Stimulated activated CD4-positive, alpha-beta T cell treated with anti-CD3 and anti-CD28 coated beads, Interleukin-4, amount 100 ng/mL, for 1 hour (primary cell): ENCODE results near the gene KCMF1.

Source experiments
- DNase-seq: peaks from one replicate; pipeline ENCODE4 v3.0.0-alpha.2; 2020

The KCMF1 gene

DNA sequence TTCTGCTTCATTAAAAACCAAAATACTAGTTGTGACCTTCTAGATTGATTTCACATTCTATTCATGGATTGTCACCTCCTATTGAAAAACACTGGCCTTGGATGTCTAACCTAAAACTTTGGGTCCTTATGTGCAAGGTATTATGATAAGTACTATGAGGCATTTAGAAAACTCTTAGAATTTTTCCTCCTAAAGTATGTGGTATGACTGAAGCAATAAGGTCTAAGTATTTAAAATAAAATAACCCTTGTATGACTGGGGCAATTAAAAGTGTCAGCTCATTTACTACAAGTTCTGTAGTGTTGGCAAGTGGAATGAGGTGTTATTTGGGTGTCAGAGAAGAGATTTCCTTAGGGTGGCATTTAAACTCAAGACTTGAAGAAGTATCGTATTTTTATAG is 15.1 kb downstream of the KCMF1 start:
- DNase-seq = no peak

DNA sequence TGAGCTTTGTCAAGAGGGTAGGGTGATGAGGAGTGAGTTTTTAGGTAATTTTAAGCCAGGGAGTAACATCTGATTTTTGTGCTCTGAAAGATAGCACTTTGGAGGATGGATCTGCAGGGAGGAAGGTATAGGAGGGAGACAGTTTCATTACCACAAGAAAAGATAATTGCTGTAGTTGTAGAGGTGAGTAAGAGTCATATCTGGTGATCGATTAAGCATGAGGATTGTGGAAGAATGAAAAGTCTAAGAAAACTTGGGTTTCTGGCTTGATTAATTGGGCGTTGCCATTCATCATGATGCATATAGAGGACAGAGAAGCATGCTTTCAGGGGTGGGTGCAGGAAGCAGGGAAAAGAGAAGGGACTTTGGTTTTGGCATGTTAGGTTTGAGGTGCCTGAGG is 18.5 kb downstream of the KCMF1 start:
- DNase-seq = no peak

DNA sequence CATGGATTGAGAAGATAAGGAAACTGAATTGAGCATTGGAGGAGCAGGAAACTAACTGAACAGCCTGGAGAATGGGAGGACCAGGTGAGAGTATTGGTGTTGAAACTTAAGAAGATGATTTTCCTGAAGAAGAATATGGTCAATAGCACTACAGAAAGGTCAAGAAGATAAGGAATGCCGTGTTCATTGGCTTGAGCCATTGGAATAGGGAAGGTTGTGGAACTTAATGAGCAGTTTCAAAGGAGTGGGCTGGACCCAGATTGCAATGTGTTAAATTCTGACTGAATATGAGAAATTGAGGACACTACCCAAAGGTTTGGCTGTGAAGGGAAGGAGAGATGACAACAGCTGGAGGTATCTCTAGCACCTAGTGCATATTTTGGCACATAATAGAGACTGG is 19.0 kb downstream of the KCMF1 start:
- no peak for DNase-seq

DNA sequence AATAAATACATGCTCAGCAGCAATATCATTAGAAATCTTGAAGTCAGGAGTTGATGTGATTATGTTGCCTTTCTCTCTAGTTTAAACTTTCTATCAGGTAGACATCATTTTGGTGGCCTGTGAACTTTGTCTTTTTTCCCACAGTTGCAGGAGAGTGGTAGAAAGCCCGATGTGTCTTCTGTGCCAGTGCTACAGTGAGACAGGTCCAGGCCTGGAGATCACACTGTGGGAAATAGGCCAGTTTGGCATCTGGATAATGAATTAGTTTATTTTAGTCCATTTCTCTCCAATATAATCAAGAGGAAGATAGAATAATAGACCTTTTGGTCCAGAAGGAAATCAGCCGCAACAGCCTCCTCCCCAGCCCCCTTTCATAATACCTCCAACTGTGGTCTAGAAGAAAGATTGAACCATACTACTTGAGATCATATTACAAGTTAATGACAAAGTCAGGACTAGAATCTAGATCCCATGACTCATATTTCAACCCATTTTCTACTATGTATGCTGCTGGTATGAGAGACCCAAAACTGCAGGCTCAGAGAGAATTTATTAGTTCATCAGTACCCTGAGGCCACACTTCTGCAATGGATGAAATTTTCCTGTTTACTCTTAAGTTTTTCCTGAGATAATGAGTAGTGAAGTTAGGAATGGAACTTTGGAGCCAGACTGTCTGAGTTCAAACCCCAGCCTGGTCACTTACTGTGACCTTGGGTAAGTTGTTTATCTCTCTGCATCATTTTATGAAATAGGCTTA is 20.6 kb downstream of the KCMF1 start:
- DNase-seq = no peak

DNA sequence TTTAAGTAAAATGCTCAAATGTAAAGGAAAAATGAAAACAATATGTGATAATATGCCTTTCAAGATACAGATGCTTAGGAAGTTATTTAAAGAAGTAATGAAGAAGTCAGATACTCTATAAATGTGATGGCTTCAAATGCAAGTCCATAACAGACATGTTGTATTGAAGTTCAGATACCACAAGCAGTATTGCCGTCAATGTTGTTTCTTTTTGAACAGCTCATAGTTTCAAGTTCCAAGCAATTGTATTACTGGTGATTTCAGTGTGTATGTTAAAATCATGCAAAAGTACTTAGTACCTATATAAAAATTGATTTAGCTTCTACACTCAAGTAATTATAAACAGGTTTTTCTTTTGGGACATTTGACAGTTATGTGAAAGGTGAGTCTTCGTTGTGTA is 24.9 kb downstream of the KCMF1 start:
- no peak for DNase-seq

DNA sequence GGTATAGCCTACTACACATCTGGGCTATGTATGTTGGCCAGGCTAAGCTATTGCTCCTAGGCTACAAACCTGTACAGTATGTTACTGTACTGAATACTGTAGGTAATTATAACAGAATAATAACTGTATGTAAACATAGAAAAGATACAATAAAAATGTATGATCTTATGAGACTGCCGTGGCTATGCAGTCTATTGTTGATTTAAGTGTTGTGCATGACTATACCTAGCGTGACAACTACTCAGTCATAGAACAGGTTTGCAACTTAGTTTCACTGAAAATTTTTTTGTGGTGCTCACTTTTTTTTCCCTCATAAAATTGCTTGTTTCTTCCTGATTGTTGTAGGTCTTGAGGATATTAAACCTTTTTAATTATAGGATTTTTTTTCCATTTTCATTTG is 25.9 kb downstream of the KCMF1 start:
- DNase-seq = no peak

DNA sequence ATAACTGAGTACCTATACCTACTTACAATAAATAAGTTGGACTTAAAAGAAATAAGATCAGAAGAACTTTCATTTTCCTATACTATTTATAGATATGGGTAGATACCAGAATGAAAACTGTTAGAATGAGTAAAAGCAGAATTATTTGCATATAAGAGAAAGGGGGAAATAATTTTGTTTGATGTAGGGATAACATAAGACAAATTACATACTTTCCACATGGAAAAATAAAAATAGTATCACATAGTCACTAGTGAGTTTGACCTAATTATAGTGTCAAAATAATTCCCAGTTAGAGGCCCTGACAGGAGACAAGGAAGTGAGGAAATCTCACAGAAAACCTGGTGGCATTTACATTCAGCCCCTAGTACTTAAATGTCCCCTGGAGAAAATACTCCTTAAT is 28.6 kb downstream of the KCMF1 start:
- no peak for DNase-seq

DNA sequence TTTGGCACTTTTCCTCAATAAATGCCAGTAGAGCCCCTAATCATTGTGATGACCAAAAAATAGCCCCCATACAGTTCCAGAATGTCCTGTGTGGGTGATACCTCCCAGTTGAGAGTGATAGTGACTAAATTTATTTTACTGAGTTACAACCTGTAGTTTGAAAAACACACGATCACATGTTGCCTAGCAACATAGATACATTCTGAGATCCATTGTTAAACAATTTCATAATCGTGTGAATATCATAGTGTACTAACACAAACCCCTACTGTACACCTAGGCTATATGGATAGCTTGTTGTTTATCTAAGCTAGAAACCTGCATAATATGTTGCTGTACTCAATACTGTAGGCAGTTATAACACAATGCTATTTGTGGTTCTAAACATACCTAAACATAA is 30.6 kb downstream of the KCMF1 start:
- DNase-seq = no peak

DNA sequence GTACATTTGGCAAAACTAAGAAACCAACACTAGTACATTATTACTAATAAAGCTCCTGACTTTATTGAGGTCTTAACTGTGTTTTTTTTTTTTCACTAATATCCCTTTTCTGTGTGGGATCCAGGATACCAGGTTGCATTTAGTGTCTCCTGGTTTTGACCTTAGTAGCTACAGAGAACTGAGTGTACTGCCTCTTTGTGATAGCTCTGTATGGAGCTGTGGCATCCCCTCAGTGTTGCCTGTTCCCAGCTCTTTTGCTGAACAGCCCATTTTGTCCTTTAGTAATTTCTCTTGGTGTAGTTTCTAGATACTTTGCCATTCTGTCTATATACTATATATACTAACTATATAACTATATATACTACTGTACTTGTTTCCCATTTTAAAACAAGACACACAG is 31.6 kb downstream of the KCMF1 start:
- DNase-seq = no peak

DNA sequence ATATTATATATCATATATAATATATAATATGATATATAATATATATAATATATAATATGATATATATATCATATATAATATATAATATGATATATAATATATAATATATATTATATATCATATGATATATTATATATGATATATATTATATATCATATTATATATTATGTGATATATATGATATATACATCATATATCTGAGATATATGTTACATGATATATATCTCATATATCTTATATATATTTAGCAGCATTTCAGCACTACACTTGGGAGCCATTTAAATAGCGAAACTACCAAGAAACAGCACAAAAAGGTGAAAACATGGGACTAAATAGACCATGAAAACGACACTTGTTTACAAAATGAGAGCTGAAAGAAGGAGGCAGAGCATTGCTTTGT is 37.3 kb downstream of the KCMF1 start:
- no peak for DNase-seq

DNA sequence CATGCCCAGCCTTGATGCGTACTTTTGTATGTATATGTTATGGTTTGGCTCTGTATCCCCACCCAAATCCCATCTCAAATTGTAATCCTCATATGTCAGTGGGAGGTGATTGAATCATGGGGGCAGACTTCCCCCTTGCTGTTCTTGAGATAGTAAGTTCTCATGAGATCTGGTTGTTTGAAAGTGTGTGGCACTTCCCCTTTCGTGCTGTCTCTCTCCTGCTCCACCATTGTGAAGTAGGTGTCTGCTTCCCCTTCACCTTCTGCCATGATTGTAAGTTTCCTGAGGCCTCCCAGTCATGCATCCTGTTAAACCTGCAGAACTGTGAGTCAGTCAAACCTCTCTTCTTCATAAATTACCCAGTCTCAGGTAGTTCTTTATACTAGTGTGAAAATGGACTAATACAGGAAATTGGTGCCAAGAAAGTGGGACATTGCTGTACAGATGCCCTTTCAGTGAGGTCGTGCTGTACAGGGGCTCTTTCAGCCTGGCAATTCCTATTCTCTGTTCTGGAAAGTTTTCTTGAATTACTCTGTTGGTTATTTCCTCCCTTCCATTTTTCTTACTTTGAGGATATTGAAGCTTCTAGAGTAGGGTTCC is 38.2 kb downstream of the KCMF1 start:
- DNase-seq = no peak

DNA sequence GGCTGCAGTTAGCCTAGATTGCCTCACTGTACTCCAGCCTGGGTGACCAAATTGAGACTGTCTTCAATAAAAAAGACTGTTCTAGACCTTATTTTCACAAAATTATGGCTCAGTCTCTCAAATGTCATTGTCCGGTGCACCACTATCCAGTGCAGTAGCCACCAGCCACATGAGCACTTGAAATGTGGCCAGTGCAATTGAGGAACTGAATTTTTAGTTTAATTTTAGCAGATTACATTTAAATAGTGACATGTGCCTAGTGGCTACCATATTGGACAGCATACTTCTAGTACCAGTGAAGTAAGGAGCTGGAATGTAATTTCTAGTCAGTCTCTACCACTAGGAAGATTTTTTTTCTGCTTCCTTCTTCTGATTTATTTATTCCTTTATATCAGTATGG is 39.4 kb downstream of the KCMF1 start:
- no peak for DNase-seq

DNA sequence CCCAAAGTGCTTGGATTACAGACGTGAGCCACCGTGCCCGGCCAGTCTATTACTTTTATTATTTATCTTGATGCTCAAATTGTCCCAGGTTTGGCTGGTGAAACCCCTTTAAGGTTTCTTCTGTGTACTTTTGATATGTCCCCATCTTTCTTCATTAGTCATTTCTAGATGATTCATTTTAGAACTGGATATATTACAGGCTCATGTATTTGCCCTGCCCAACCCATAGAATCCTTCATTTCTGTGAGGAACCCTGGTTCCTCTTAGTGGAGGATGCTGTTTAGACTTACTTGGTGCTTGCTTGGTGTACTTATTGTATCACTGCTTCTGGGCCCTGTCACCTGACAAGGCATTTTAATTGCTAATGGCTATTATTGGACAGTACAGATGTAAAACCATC is 40.1 kb downstream of the KCMF1 start:
- no peak for DNase-seq

DNA sequence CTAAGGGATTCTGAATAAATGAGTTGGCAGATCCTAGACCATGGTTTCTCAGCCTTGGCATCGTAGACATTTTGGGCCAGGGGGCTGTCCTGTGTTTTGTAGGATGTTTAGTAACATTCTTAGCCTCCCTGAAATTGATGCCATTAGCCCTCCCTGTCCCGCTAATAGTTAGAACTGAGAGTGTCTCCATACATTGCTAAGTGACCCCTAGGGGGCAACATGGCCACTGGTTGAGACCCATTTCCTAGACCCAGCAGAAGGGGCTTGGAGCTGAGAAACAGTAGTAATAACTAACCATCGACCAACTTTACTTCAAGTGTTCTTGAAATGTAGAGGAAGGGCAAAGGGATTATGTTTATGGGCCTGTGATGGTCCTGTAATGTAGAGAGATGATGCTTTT is 40.8 kb downstream of the KCMF1 start:
- no peak for DNase-seq

DNA sequence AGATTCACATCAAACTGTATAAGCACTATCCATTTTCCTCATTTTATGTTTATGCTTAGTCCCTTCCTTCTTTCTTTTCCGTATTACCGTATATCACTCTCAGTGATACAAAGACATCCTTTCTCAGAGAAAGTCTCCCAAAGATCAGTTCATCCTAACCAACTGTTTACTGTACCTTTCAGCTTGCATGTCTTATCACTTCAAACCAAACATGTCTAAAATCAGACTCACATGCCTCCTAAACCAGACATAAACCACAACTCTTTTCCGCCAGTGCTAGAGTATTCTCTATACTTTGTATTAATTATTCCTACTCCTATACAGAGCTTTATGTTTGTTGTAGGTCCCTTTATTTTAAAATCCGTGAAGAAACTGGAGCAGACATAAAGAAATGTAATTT is 41.5 kb downstream of the KCMF1 start:
- DNase-seq = no peak

DNA sequence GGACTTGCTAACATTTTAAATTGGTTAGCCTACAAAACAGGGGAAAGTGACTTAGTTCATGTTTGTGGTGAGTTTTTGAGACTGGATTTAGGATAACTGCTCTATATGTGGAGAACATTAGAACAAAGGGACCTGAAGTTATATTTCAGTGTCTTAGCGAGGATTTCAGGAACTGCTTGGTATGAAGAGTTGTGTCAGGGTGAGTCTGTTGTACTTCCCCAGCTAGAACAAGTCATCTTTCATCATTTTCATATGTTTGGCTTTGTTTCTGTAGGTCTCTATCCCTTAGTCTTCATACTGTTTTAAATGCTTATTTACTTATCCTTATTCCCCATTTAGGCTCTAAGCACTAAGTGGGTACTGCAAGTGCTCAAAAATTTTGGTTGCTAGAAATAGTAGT is 41.9 kb downstream of the KCMF1 start:
- no peak for DNase-seq

DNA sequence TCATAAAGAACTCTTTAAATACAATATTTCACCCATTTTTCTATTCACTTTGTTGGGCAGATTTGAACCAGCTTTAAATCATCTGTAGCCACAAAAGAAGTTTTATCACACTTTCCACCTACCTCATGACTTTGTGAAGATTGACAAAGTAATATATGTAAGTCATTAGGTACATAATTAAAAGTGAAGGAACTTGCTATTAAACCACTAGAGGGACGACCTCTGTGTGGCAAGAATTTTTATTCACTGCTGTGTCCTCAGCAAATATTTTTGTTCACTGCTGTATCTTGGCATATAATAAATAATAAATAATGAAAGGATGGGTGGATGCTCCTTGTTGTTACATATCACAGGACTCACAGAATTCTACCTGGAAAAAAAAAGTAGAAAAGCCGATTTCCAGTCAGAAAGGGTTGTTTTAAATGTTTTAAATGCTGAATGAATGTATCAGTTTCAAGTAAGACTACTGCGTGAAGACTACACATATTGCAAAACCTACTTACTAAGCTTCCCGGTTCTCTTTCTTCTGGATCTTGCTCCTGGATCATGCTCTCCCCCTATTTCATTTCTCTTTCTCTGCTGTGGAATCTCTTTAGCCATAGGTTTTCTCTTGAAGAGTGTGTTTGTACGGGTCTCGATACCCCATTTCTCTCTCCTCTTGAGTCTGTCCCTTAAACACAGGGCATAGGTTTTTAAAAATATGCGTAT is 44.8 kb downstream of the KCMF1 start:
- DNase-seq = no peak

DNA sequence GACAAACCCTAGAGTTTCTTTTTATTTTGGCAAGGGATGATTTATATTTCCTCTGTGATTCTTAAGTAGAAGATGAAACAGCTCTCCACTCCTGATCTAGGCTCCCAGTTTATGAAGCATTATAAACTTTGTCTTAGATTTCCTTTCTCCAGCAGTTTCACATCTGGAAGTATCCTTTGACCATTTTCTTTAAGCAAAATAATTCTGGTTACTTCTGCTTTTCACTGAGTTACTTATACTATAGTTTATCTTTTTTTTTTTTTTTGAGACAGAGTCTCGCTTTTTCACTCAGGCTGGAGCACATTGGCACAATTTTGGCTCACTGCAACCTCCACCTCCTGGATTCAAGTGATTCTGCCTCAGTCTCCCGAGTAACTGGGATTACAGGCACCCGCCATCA is 45.5 kb downstream of the KCMF1 start:
- DNase-seq = no peak

DNA sequence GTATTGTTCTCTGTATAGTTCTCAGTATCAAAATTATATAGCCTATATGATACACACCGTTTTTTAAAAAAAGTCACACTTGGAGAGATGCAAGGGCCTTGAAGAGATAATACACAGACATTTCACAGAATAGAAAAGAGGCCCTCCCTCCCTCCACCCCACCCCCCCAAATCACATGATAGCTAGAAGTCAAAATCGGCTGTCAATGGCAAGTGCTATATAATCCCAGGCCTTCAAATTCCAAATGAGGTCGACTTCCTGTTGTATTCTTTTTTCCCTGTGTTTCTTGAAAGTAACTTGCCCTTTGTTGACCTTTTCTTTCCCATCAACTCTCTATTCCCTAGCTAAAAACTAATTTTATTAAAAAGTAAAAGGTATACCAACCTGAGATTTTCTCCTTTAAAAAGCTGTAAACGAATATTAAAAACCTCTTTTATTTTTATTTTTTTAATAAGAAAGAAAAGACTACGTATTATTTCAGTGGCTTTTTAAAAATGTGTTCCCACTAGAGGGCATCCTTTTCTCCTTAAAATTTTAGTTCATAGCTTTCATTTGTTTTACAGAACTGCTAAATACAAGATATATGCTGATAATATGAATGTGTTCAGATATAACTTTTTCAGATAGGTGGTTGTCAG is 46.6 kb downstream of the KCMF1 start:
- no peak for DNase-seq

DNA sequence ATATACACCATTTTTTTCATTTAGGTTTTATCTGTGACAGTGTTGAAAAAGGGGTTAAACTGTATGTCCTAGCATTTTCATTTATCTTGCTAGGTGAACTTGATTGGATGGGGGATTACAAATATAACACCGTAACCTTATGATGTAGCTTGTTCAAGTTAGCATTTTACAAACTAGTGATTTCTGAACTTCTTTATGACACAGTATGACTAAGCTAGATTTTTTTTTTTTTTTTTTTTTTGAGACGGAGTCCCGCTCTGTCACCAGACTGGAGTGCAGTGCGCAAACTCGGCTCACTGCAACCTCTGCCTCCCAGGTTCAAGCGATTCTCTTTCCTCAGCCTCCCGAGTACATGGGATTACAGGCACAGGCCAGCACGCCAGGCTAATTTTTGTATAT is 47.1 kb downstream of the KCMF1 start:
- DNase-seq = no peak

DNA sequence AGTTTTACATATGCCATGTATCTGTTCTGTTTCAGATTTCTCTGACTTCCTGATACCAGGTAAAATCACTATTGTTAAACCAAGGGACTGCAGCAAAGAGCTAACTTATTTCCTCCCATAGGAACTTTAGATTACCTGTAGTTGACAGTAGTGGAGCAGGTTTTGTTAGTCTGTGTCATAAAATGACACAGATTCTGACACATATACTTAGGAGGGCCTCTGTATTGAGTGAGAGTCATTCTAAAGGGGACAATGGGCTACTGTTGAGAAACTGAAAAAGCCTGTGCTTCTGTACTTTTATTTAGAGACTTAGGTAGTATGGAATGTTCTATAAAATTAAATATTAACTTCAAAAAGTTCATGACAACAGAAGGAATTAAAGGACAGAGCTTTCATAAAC is 48.2 kb downstream of the KCMF1 start:
- no peak for DNase-seq

DNA sequence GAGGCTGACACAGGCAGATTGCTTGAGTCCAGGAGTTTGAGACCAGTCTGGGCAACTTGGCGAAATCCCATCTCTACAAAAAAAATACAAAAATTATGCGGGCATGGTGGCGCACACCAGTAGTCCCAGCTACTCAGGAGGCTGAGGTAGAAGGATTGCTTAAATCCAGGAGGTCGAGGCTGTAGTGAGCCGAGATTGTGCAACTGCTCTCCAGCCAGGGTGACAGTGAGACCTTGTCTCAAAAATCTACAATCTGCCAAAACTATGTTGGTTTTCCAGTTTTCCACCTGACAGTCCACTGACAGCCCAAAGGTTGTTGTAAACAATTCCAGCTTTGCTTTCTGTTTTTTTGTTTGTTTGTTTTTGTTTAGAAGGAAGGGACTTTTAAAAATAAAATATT is 51.3 kb downstream of the KCMF1 start:
- no peak for DNase-seq

DNA sequence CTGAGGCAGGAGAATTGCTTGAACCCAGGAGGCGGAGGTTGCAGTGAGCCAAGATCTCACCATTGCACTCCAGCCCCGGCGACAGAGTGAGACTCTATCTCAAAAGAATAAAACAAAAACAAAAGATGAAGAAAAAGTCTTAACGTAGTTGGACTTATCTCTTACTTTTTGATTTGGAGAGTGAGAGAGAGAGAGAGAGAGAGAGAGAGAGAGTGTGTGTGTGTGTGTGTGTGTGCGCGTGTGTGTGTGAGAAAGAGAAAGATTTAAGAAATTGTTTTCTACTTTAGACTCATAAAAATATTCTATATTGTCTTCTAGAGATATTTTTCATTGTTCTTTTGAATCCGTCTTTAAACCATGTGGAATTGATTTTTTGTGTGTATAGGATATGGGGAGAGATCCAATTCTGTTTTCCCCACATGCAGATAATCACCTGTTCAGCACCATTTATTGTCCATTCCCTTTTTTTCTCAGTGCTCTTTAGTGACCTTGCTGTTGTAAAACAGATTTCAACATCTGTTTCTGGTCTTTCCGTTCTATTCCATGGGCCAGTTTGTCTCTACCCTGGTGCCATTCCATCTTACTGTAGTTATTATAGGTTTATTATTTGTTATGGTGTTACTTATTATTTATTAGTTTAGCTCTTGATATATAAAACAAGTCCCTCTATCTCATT is 53.5 kb downstream of the KCMF1 start:
- DNase-seq = no peak
